ENCODE results near the gene IGFBP5.

Gene IGFBP5

DNA sequence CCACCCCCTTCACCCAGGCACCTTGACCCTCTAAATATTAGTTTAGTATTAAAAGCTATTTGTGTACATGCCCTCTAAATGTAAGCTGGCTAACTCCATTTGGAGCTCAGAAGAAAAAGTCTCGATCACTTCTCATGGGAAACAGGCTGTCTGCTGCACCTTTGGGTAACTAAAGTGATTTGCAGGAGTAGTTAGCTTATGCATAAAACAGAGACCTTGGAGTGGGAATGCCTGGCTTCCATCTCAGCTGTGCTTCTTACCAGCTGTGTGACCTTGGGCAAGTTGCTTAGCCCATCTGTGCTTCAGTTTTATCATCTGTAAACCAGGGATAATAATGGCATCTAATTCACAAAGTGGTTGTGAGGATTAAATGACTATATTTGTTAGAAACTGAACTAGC, 32.2 kb downstream of the IGFBP5 start:
- no peak for DNase-seq

DNA sequence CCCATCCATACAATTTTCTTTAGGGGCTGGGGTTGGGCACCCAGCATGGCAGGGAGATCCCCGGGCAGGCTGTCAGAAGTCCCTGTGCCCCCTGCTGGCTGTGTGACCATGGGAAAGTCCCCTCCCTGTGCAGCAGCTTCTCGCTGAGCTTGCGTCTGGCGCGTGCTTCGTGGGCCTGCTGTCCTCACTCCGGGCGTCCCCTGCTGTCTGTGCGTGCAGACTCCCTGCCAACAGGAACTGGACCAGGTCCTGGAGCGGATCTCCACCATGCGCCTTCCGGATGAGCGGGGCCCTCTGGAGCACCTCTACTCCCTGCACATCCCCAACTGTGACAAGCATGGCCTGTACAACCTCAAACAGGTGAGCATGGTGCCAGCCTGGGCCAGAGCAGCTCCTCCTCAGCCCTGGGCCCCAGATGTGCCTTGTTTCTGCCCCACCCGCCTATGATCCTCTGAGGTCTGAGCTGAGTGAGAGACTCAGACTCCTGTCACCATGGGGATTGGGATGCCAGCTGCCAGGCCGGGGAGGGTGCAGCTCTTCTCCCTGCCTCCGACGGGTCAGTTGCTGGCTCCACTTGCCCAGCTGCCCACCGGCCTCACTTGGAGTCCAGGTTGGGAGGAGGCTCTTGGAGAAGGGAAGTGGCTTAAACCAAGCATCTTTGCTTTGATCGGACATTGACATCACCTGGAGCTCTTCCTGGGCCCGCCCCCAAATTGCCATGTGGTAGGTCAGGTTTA, 33.5 kb downstream of the IGFBP5 start:
- no peak for DNase-seq

GRCh38 chr2:216661051-216661450, 34.3 kb downstream of the IGFBP5 start:
- no peak for DNase-seq

DNA sequence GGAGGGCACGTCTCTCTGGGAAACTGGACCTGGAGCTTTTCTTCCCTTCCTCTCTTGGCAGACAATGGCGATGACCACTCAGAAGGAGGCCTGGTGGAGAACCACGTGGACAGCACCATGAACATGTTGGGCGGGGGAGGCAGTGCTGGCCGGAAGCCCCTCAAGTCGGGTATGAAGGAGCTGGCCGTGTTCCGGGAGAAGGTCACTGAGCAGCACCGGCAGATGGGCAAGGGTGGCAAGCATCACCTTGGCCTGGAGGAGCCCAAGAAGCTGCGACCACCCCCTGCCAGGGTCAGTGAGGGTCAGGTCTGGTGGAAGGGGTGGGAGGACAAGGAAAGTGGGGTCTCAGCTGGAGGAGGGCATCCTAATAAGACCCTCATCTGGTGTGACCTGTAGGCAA, 34.9 kb downstream of the IGFBP5 start:
- DNase-seq, result no peak

- DNase-seq, result no peak
Measured at GRCh38 chr2:216659276-216659675, 36.1 kb downstream of the IGFBP5 start.

- DNase-seq, result no peak
Measured at GRCh38 chr2:216658757-216659156, 36.6 kb downstream of the IGFBP5 start.

DNA sequence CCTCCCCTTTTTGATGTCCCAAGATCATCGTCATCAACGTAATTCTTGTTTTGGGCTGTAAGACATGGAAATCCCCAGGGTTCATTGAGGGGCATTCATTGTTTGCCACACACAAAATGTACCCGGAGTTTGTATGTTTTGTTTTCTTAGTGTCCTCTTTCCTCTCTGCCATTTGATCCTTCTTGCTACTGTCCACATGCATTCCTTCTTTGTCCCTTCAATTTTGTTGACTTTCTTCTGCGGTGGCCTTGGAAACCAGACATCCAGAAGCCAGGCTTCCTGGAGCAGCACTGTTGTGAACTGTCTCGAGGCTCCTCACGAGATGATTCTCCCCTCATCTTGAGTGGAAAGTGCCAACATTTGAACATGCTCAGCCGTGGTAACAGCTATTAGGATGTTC, 37.4 kb downstream of the IGFBP5 start:
- no peak for DNase-seq

DNA sequence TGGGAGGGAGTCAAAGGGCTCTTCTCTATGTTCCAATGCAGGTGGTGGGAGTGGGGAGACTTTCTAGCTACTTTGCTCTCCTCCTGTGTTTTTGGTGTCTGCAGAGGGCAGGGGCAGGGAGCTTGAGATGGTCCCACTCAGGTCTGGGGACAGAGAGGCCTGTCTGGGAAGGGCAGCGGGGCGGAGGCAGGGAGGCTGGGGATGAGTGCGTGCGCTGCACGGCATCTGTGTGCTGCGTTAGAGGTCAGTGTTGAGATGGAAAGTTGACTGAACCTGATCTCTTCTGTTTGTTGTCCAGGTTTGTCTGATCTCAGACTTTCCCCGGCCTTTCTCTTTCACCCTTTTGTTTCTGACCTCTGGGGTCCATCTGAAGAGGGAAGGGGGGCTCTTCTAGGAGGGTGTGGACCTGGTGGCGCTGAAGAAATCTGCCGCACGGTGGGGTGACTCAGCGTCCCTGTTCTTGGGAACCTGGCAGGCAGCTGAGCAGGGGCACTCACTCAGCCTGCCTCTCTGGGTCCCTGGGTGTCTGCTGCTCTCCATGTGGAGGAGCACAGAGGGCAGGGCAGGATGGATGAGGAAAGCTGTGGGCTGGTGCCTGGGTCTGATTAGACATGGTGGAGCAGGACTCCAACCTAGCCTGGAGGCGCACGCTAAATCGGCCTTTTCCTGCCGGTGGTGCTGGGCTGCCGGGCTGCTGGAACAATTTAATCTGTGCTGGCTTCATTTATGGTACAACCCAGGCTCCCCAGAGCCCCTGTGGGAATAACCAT, 38.1 kb downstream of the IGFBP5 start:
- no peak for DNase-seq

GRCh38 chr2:216654528-216655052, 40.8 kb downstream of the IGFBP5 start:
- no peak for DNase-seq

DNA sequence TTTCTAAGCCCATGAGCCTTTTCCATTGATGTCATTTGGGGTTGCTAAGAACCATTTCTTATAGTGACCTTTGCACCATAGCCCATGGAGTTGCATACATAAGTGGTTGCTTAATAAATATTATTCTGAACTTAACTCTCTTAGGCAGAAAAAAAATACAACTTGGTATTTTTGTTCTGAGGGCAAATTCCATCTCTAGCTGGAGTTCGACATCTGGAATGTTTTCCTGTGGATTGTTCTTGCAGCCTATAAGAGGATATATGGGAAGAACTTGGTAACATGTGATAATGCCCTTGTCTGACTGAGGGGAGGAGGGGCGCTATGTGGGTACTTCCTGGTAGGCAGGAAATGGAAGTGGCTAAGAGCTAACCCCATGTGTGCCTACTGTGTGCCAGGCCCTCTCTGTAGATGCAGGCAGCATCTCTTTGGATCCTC, 41.4 kb downstream of the IGFBP5 start:
- DNase-seq, result no peak

- no peak for DNase-seq
Measured at GRCh38 chr2:216653093-216653799, 42.1 kb downstream of the IGFBP5 start.

- DNase-seq, result no peak
Measured at GRCh38 chr2:216652566-216652965, 42.8 kb downstream of the IGFBP5 start.

DNA sequence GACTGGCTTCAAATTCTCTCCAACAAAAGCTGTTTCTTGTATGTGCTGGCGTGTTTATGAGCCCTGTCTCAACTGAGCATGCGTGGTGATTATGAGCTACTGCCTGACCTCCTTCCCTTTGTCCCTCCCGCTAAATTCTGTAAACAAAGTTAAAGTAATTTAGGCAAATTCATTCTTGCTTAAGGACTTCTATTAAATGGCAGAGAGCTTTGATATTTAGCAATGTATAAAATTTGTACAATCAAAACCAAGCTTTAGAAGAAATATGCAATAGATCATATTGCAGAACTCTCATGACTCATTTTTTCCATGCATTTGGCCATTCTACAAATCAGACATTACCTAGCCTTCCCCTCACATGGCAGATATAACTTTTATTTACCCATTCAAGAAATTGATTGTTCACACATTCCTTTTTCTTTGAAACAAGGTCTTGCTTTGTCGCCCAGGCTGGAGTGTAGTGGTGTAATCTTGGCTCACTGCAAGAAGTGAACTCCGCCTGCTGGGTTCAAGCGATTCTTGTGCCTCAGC, 43.9 kb downstream of the IGFBP5 start:
- DNase-seq, result no peak

- DNase-seq, result no peak
Measured at GRCh38 chr2:216650626-216651257, 44.6 kb downstream of the IGFBP5 start.

DNA sequence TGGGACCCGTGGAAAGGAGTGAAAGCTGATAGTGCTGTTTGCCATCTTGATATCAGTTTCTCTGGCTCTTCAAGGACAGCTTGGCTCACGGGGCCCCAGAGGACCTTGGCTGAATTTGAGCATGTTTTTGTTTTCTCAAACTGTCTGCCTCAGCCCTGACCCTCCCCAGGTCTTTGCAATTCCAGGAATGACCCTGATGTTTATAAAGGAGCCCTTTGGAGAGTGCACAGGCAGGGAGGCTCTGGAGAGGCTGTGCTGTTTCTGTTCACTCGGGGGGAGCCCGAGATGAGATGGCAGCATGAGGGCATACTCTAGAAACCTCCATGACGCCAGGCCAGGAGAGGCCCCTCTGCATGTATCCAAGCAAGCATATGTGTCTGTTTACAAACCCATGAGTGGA, 45.8 kb downstream of the IGFBP5 start:
- no peak for DNase-seq

- no peak for DNase-seq
Measured at GRCh38 chr2:216648105-216648504, 47.2 kb downstream of the IGFBP5 start.

- DNase-seq, result no peak
Measured at GRCh38 chr2:216646116-216646515, 49.2 kb downstream of the IGFBP5 start.

DNA sequence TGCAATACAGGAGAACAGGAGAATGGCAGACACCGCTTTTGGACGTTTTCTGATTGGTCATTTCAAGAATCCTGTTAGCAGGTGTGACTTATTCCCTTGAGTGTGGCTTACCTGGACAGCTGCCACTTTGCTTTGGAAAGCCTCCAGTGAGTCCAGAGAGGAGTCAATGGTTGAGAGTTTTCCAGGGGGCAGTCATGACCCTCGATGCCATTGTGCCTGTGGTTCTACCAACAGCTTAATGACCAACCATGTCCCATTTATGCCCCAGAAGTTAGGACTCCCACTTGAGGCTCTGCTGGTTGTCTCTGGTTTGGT, 49.8 kb downstream of the IGFBP5 start:
- no peak for DNase-seq

DNA sequence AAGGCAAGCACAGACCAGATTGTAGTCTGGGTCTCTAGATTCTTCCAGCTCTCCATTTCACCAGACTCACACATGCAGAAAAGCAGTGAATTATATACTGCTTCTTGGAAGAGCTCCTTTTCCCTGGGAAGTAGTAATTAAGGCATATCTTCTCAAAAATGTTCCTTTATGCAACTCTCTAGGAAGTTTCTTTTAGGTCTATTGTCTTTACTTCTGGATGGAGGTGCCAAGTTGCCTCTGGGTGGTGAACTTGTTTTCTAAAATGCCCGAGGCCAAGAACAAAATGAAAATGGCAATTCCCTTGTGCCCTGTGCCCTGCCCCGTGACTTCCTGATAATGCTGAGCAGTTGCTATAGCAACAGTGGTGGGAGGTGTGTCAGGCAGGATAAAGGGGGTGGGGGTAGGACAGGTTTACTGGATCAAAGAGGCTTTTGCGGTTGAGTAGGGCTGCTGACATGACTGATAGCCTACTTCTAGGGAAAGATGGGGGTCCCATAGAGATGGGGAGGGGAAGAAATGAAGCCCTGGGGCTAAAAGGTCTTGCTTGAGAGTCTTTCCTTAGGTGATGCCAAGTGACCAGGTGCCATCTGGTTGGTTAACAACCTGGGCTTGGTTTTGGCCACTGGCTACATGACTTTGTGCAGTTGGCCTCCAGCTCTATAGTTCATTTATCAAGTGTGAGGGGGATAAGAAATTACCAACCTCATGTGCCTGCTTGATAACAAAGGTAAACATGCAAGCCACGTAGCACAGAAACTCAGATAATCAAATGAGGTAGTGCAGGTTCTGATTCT, 50.3 kb downstream of the IGFBP5 start:
- no peak for DNase-seq

- no peak for DNase-seq
Measured at GRCh38 chr2:216643986-216644659, 51.2 kb downstream of the IGFBP5 start.

DNA sequence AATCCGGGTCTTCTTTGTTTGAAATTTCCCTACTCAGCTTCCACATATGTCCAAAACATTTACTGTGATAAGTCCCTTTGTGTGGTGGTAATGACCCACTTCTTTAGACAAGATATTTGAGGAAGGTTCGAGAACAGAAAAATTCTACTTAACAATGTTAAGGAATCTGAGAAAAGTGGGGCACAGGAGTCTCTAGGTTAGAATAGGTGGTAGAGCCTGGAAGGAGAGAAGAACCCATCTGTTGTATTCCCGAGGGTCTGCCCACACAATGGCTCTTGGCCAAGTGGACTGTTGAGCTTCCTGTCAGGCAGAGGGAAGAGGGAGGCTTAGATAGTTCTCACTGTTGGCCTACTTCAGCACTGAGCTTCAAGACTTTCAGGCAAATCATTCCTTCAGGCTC, 57.9 kb downstream of the IGFBP5 start:
- no peak for DNase-seq
